Middle frontal gyrus (tissue), 1 donor: ENCODE measurements around the gene LINC01488.

Experiments
- DNase-seq: peaks from one replicate; pipeline ENCODE4 v3.0.0-alpha.2; 2015; ENCODE audit warnings: low spot score; ENCODE audit errors: extremely low spot score

LINC01488 gene

GRCh38 chr11:69479591-69480271 lies 1.7 kb upstream of the LINC01488 start:
- no peak for DNase-seq

- DNase-seq = no peak
Measured at GRCh38 chr11:69480547-69481392, 693 bp upstream of the LINC01488 start.

DNA sequence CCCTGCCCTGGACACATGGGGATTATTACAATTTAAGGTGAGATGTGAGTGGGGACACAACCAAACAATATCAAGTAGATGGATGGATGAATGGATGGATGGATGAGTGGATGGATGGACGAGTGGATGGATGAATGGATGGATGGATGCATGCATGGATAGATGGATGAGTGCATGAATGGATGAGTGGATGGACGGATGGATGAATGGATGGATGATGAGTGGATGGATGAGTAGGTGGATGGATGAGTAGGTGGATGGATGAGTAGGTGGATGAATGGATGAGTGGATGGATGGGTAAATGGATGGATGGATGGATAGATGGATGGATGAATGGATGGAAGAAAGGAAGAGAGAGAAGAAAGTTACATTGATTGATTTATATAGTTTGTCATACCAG lies 859 bp downstream of the LINC01488 start:
- no peak for DNase-seq

GRCh38 chr11:69483170-69483569 lies 1.7 kb downstream of the LINC01488 start:
- DNase-seq = no peak

GRCh38 chr11:69483691-69484426 lies 2.4 kb downstream of the LINC01488 start:
- DNase-seq = no peak

DNA sequence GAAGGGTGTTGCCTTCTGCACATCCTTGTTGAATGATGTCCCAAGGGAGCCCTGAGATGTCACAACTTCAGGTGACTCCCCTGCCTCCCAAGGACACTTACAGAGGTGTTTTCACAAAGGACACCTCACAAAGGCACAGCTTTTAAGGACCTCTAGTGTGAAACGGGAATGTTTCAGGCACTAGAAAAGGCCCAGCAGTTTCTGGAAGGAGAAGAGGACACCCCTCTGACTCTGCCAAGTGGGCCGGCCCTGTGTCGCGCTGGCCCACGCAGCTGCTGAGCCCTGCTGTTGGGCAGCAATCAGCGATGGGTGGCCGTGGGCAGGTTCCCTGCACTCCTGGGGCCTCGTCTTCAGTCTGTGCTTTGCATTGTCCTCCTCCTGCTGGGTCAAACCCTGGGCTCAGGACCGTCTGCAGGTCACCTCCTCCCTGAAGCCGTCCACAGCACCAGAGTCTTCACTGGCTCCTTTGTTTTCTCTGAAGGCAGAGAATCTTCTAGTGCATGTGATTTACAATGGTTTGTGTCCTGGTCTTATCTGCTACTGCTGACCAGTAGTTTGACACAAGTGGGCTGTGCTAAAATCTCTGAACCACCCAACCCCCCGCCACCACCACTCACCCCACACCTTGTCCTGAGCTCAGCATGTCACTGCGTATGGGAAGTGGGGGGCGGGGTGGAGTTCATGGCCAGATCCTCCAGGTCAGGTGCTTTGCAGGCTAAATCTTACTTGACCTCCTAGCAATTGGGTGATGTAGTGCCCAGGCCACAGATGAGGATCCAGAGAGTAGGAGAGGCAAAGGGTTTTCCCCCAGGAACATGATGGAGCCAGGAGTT lies 3.2 kb downstream of the LINC01488 start:
- no peak for DNase-seq

DNA sequence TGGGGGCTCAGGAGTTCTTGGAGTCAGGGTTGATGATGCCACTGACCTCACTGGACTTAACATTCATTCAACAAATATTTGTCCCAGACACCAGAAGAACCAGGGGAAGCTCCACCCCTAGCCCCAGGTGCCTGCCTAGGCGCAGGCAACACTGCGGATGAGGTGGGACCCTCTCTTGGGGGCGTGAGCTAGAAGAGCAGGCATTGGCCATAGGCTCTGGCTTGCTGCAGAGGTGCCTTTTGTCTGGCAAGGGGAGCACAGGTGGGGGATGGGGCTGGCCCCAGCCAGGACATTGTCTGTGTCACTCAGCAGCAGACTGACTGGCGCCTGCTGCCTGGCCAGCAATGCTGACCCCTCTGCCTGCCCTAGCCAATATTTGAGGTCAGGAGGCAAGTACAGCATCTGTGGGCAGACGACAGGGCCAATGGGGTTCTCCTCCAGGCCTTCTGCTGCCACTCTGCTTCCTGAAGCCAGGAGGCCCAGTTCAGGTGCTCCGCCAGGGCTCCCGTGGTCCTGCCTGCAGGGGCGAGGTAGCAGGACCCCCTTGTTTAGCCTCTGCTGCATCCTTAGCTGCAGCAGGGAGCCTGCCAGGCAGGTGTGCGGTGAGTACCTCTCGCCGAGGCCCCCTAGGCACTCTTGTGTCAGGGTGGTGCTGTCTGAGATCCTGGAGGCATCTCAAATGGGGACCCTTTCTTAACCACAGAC lies 4.0 kb downstream of the LINC01488 start:
- no peak for DNase-seq

DNA sequence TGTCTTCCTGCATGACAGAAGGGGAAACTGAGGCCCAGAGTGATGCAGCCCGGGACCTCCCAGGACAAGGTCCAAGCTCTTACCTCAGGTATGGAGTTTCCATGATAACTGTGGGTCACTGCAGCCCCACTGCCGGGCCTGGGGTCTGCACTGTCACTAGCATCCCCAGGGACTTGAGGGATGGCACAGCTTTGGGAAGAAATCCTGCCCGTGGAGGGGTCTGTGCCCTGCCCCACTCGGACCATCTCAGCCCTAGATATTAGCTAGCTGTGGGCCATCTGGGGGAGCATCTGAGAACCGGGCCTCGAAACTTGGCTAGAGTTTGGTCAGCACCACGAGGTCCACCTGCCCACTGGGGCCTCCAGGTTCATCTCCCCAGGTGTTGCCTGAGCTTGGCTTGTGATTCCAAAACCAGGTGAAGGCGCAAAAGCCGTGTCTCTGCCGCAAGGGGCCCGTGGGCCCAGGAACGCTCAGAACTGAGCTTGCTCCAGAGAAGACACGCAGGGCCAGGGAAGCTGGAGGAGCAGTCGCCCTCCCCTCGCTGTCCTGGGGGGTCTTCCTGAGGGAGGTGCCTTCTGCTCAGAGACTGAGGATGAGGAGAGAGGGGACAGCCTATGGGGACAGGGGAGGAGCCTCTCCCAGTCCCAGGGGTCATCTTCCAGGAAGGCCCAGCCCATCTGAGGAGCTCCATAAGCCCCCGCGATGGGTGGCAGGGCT lies 4.8 kb downstream of the LINC01488 start:
- no peak for DNase-seq

GRCh38 chr11:69486773-69487291 lies 5.4 kb downstream of the LINC01488 start:
- no peak for DNase-seq

DNA sequence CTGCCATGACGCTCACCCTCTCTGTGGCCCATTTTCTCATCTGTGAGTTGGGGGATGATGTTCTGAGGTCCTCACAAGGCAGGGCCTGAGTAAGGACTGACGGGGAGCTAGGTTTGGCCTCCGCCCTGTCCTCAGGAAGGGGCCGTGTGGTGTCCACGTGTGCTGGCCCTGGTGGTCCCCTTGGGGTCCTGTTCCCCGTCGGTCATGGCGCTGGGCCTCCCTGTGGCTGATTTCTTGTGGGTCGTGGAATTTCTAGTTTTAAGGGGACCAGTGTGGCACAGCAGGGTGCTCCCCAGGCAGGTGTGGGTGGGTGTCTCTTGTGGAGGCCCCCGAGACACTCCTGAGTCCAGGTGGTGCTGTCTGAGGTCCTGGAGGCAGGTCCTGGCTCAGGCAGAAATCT lies 5.9 kb downstream of the LINC01488 start:
- DNase-seq = no peak

DNA sequence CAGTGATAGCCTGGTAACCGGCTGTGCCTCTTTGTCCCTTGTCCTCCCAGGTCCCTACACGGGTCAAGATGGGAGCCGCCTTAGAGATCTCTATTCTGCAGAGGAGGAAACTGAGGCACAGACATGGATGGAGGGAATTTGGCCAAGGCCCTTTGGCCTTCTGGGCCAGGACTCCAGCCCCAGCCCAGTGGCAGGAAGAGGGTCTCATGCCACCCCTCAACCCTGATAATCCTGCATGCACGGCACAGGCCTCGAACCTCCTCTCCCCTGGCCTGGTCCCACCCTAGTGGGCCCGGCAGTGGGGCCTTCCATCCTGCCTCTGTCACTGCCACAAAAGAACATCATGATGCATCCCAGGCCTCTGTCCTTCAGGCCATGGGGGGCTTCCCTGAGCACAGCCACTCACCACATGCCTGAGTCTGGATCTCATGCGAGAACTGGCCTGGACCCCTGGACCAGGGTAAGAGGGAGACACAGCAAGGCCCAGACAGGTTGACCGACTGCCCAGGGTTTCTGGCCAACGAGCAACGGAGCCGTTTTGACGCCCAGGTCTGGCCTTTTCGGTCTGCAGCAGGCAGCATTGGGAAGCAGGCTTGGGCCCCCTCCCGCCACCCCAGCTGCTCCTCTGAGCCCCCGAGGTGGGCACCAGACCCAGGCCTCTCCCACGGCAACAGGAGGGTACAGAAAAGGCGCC lies 6.5 kb downstream of the LINC01488 start:
- DNase-seq = no peak

- no peak for DNase-seq
Measured at GRCh38 chr11:69488543-69488940, 7.1 kb downstream of the LINC01488 start.

DNA sequence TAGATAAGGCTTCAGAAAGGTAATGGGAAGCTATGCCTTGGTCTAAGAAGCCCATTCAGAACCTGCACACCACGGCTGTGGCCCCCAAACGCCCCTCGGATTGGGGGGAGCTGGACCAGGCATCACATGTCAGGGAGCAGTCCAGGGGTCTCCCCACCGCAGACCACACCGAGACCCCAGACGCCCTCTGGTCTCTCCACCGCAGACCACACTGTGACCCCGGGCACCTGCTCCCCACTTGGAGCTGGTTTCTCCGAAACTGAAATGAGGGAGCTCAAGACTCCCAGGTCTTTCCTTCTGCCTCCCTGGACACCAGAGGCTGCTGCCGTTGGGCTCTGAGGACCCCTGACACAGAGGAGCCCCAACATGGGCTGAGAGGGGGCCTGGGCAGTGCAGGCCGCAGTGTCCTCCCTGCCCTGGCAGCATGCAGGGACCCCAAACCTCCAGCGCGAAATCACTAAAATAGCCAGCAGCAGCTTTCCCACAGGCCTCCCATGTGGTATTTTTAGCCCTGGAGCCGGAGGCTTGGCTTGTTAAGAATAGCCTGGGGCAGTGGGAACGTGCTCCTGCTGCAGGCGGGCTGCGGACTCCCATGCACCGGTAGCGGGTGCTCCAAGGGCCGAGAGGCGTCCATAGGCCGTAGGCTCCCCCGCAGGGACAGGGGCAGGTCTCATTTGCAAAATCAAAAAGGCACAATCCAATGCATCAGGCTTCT lies 7.7 kb downstream of the LINC01488 start:
- no peak for DNase-seq

DNA sequence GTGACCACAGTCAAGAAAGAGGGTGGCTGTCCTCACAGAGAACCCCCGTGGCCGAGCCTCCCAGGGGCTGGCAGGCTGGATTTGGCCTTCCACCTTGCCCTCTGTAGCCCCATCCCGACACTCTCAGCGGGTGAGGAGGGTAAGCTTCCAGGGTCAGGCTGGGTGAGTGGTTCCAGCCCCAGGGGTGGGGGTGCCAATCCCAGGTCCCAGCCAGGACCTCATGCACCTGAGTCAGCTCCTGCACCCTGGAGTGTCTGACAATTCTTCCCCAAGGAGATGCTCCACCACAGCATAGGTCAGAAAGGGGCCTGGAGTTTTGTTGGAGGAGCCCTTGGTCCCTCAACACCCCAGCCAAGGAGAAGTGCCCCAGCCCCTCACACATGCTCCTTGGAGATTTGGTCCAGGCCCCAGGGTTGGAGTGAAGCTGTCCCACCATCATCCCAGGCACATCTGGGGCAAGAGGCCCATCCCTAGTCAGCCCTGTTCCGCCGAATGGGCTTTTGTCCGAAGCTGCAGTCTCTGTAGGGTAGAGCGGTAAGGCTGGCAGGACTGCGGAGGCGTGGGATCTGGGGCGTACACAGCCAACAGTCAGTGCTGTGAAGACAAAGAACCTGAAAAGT lies 8.4 kb downstream of the LINC01488 start:
- no peak for DNase-seq

DNA sequence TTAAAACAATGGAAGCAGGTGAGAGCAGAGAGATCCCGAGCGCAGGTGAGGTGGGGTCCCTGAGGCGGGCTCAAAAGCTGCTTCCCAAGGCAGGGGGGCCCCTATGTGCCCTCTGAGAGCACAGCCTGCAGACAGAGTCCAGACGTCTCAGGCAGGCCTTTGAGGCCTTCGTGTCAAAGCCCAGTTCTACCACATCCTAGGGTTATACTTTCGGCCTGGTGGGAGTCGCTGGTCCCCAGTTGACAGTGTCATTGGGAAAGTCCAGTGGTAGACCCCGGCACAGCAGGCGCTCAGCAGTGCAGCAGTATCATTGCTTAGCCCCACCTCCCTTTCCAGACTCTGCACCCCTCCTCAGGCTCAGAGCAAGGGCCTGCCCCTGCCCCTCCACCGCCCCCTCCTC lies 9.1 kb downstream of the LINC01488 start:
- DNase-seq = no peak

DNA sequence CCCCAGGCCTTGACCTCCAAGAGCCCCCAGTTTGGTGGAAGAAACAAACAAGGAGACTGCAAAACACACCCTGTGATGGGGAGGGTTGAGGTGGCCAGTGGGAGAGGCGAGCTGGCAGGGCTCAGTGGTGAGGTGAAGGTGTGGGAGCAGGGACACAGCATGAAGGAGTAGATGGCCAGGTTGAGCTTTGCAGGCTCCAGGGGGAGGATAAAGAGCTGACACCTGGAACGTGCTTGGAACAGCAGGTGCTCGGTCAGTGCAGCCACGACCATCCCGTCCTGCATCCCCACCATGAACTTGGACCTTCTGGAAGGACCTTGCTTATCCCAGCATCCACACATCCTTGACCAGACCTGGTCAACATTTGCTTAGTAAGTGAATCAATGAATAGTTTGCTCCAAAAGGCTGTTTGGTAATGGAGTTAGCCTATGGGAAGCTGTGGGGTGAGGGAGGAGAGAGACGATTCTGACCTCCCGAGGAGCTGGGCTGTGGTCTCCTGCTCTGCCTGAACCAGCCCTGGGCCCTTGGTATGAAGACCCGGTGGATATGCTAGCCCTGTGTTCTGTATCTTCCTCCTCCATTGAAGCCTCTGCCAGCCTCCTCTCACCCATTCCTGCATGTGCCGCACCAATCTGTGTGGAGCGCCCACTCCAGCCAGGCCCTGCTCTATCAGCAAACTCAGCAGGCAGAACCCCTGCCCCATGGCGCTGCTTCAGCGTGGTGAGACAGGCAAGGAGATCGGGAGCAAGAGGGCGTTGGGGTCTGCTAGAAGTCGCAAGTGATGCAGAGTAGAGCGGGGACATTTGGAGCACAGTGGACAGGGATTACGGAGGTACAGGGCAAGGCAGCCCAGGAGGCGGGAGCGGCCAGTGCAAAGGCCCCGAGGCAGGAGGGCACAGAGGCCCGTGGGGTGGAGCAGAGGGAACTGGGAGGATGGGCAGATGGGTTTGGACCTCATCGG lies 9.9 kb downstream of the LINC01488 start:
- no peak for DNase-seq
